Measurements from ENCODE around the gene CNTNAP4. TPM values are rescaled to one million over a fixed set of nuclear protein-coding genes. Genes with fewer than 3 reads are reported as not detected.

CNTNAP4 gene
- polyA plus RNA-seq, 1 donor (not counting 4 experiments of a cell fraction or from before 2014, with no cell fraction given): 0.08 TPM

DNA sequence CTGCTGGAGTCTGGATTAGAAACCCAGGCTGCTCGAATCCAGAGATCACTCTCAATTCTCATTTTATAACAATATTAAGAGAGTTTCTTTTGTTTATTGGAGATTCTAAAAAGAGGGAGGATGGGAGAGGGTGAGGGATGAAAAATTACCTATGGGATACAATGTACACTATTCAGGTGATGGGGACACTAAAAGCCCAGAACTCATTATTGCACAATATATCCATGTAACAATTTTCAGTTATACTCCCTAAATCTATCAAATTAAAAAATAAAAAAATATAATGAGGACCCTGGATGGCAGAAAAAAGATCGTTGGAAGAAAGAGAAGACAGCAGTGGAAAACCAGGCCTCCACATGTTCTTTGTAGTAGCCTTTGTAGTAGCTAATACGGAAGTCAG is 100.8 kb downstream of the CNTNAP4 start:
- DNase-seq (ENCODE audit: low read depth, low spot score): no peak
- H3K4me1 ChIP-seq (ENCODE audit: control insufficient read depth, extremely low read depth, insufficient read depth, low read length): no peaks in the 10 kb centered on the region
- no peaks in the 10 kb centered on the region for H3K27me3 ChIP-seq (ENCODE audit: control insufficient read depth, extremely low read depth, insufficient read depth, low read length)
- H3K4me3 ChIP-seq (ENCODE audit: control insufficient read depth in 2 of 3, extremely low read depth in 1 of 3, insufficient read depth in 2 of 3, low read depth in 1 of 3, low read length in 3 of 3): no peak overlapping the region
- dilution Hi-C loops (cut with MboI; ENCODE audit: extremely low pct_ligation_motif_present, low sequenced_read_pairs): no loop called here
- no peak overlapping the region for H2AFZ ChIP-seq (ENCODE audit: control insufficient read depth, low read length)
- TF ChIP-seq, protein P1, sequence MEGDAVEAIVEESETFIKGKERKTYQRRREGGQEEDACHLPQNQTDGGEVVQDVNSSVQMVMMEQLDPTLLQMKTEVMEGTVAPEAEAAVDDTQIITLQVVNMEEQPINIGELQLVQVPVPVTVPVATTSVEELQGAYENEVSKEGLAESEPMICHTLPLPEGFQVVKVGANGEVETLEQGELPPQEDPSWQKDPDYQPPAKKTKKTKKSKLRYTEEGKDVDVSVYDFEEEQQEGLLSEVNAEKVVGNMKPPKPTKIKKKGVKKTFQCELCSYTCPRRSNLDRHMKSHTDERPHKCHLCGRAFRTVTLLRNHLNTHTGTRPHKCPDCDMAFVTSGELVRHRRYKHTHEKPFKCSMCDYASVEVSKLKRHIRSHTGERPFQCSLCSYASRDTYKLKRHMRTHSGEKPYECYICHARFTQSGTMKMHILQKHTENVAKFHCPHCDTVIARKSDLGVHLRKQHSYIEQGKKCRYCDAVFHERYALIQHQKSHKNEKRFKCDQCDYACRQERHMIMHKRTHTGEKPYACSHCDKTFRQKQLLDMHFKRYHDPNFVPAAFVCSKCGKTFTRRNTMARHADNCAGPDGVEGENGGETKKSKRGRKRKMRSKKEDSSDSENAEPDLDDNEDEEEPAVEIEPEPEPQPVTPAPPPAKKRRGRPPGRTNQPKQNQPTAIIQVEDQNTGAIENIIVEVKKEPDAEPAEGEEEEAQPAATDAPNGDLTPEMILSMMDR (optimal IDR thresholded peaks at IDR 0.05 in 1 of 3, IDR thresholded peaks at IDR 0.05 in 1 of 3, conservative IDR thresholded peaks at IDR 0.05 in 1 of 3; ENCODE audit: extremely low read depth in 1 of 3, insufficient read depth in 2 of 3, low read length in 3 of 3): no peak
- no peak for TF ChIP-seq EZH2 (IDR thresholded peaks at IDR 0.05; ENCODE audit: low read length)
- no peak overlapping the region for H3K9ac ChIP-seq (ENCODE audit: control insufficient read depth, extremely low read depth, insufficient read depth, low read length)
- peaks cover 2% of the 10 kb centered on the region for H3K9me3 ChIP-seq (ENCODE audit: control insufficient read depth, low read depth, low read length)
- H3K27ac ChIP-seq (ENCODE audit: control insufficient read depth, insufficient read depth, low read length): no peak overlapping the region
- no peaks in the 10 kb centered on the region for H3K36me3 ChIP-seq (ENCODE audit: control insufficient read depth in 2 of 2, extremely low read depth in 1 of 2, insufficient read depth in 2 of 2, low read length in 2 of 2)
- no peaks in the 10 kb centered on the region for H4K20me1 ChIP-seq (ENCODE audit: control insufficient read depth, extremely low read depth, insufficient read depth, low read length)
- FAIRE-seq: no peak
- no peaks in the 10 kb centered on the region for H3K79me2 ChIP-seq (ENCODE audit: control insufficient read depth, insufficient read depth, low read length)
- H3K4me2 ChIP-seq (ENCODE audit: control insufficient read depth, extremely low read depth, insufficient read depth, low read depth, low read length): no peak overlapping the region
- H3K9me1 ChIP-seq (ENCODE audit: control insufficient read depth, extremely low read depth, insufficient read depth, low read length): no peaks in the 10 kb centered on the region

DNA sequence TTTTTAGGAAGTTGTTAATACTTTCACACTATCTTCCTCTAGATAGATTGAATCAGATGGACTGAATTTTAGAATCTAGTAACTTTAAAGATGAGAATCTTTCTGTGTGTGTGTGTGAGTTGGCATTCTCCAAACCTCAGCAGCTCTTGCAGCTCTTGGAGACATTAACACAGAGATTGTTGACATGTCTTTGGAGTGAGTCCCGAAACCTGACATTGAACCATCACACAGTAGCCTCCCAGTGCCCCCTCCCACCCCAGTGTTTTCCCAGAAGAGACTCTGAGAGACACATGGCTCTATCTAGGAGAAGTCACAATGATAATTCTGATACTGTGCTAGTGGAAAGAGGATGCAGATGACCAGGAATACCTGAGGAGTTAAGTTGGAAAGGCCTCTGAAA is 103.9 kb downstream of the CNTNAP4 start:
- TF ChIP-seq, protein P1 (optimal IDR thresholded peaks at IDR 0.05 in 1 of 3, IDR thresholded peaks at IDR 0.05 in 1 of 3, conservative IDR thresholded peaks at IDR 0.05 in 1 of 3; ENCODE audit: extremely low read depth in 1 of 3, insufficient read depth in 2 of 3, low read length in 3 of 3): no peak
- no peak for TF ChIP-seq EZH2 (IDR thresholded peaks at IDR 0.05; ENCODE audit: low read length)
- FAIRE-seq: no peak

More for the DNA sequence above, 103.9 kb downstream of the CNTNAP4 start:
- H3K36me3 ChIP-seq (ENCODE audit: control insufficient read depth in 2 of 2, extremely low read depth in 1 of 2, insufficient read depth in 2 of 2, low read length in 2 of 2): no peaks in the 10 kb centered on the region
- H4K20me1 ChIP-seq (ENCODE audit: control insufficient read depth, extremely low read depth, insufficient read depth, low read length): no peaks in the 10 kb centered on the region
- H3K27me3 ChIP-seq (ENCODE audit: control insufficient read depth, extremely low read depth, insufficient read depth, low read length): no peaks in the 10 kb centered on the region
- no peak overlapping the region for H3K4me3 ChIP-seq (ENCODE audit: control insufficient read depth in 2 of 3, extremely low read depth in 1 of 3, insufficient read depth in 2 of 3, low read depth in 1 of 3, low read length in 3 of 3)
- dilution Hi-C loops (cut with MboI; ENCODE audit: extremely low pct_ligation_motif_present, low sequenced_read_pairs): no loop called here
- H3K9me3 ChIP-seq (ENCODE audit: control insufficient read depth, low read depth, low read length): peaks cover 2% of the 10 kb centered on the region
- H3K9me1 ChIP-seq (ENCODE audit: control insufficient read depth, extremely low read depth, insufficient read depth, low read length): no peaks in the 10 kb centered on the region
- DNase-seq (ENCODE audit: low read depth, low spot score): no peak
- H3K79me2 ChIP-seq (ENCODE audit: control insufficient read depth, insufficient read depth, low read length): no peaks in the 10 kb centered on the region
- no peak overlapping the region for H3K27ac ChIP-seq (ENCODE audit: control insufficient read depth, insufficient read depth, low read length)
- H3K4me2 ChIP-seq (ENCODE audit: control insufficient read depth, extremely low read depth, insufficient read depth, low read depth, low read length): no peak overlapping the region
- H3K9ac ChIP-seq (ENCODE audit: control insufficient read depth, extremely low read depth, insufficient read depth, low read length): no peak overlapping the region
- no peak overlapping the region for H2AFZ ChIP-seq (ENCODE audit: control insufficient read depth, low read length)
- H3K4me1 ChIP-seq (ENCODE audit: control insufficient read depth, extremely low read depth, insufficient read depth, low read length): no peaks in the 10 kb centered on the region

Measured in keratinocyte (primary cell).